HG02623 (cell line): ENCODE results near the gene CLMN.
A peak's percentile ranks its signal among the peaks of the same experiment; 100 is the strongest.

ENCODE experiments used
- ATAC-seq: cut with Tn5 transposase; IDR thresholded peaks from one replicate; pipeline ENCODE4 v1.9.1; 2021; ENCODE audit warnings: moderate library complexity; ENCODE audit not compliant: unreplicated experiment

Gene CLMN

GRCh38 chr14:95264271-95264973 is 55.3 kb downstream of the CLMN start:
- no peak for ATAC-seq

GRCh38 chr14:95263527-95264231 is 56.0 kb downstream of the CLMN start:
- ATAC-seq = no peak

- no peak for ATAC-seq
These were observed 57.2 kb downstream of the CLMN start for GRCh38 chr14:95262511-95262891.

- ATAC-seq = no peak
These were observed 57.8 kb downstream of the CLMN start for GRCh38 chr14:95261616-95262510.

GRCh38 chr14:95260537-95261361 is 59.0 kb downstream of the CLMN start:
- no peak for ATAC-seq

GRCh38 chr14:95258754-95259593 is 60.7 kb downstream of the CLMN start:
- ATAC-seq = no peak

GRCh38 chr14:95258156-95258555 is 61.6 kb downstream of the CLMN start:
- no peak for ATAC-seq

- no peak for ATAC-seq
These were observed 62.2 kb downstream of the CLMN start for GRCh38 chr14:95257521-95257920.

- no peak for ATAC-seq
These were observed 63.0 kb downstream of the CLMN start for GRCh38 chr14:95256776-95257060.

- no peak for ATAC-seq
These were observed 63.5 kb downstream of the CLMN start for GRCh38 chr14:95256002-95256775.

- ATAC-seq = peak; percentile 18
These were observed 64.2 kb downstream of the CLMN start for GRCh38 chr14:95255487-95255886.

GRCh38 chr14:95255013-95255412 is 64.7 kb downstream of the CLMN start:
- ATAC-seq = peak; percentile 48

- ATAC-seq = no peak
These were observed 65.4 kb downstream of the CLMN start for GRCh38 chr14:95254288-95254687.

GRCh38 chr14:95253039-95253630 is 66.6 kb downstream of the CLMN start:
- ATAC-seq = no peak

- no peak for ATAC-seq
These were observed 67.5 kb downstream of the CLMN start for GRCh38 chr14:95252219-95252618.

GRCh38 chr14:95250936-95251335 is 68.8 kb downstream of the CLMN start:
- no peak for ATAC-seq

- no peak for ATAC-seq
These were observed 69.5 kb downstream of the CLMN start for GRCh38 chr14:95250140-95250769.

GRCh38 chr14:95248432-95248831 is 71.3 kb downstream of the CLMN start:
- ATAC-seq = no peak
